ENCODE measurements around the gene COMMD4.

COMMD4 gene

DNA sequence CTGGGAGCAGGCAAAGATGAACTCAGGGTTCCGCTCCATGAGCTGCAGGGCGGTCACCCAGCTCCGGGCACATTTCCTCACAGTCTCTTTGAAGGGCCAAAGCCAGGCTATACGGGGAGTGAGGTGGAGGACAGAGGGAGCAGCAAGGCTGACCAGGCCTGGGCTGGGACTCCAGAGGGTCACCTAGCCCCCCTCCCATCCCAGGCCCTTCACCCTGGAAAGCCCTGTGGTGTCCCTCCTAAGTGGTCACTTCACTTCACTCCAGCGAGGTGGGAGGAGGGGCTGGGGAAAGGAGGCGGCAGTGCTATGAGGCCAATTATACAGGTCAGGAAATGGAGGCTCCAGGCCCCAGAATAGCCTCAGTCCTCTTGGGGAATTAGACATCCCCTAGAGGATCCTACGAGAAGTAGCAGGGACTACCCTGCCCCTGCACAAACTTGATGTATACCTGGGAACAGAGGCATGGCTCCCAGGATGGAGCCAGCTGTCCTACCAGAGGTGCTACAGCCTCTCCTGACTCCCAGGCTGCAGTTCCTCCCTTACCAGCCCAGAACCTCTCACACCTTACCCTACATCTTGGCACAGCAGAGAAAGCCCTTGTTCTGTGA lies 26.9 kb downstream of the COMMD4 start:
- DNase-seq (ENCODE audit: low read depth): no peak
- TF ChIP-seq, protein P1, sequence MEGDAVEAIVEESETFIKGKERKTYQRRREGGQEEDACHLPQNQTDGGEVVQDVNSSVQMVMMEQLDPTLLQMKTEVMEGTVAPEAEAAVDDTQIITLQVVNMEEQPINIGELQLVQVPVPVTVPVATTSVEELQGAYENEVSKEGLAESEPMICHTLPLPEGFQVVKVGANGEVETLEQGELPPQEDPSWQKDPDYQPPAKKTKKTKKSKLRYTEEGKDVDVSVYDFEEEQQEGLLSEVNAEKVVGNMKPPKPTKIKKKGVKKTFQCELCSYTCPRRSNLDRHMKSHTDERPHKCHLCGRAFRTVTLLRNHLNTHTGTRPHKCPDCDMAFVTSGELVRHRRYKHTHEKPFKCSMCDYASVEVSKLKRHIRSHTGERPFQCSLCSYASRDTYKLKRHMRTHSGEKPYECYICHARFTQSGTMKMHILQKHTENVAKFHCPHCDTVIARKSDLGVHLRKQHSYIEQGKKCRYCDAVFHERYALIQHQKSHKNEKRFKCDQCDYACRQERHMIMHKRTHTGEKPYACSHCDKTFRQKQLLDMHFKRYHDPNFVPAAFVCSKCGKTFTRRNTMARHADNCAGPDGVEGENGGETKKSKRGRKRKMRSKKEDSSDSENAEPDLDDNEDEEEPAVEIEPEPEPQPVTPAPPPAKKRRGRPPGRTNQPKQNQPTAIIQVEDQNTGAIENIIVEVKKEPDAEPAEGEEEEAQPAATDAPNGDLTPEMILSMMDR (conservative IDR thresholded peaks at IDR 0.05; ENCODE audit: control insufficient read depth, insufficient read depth, low read depth, low read length): no peak
- no peak overlapping the region for H3K4me3 ChIP-seq (ENCODE audit: control insufficient read depth, low read depth, low read length)

DNA sequence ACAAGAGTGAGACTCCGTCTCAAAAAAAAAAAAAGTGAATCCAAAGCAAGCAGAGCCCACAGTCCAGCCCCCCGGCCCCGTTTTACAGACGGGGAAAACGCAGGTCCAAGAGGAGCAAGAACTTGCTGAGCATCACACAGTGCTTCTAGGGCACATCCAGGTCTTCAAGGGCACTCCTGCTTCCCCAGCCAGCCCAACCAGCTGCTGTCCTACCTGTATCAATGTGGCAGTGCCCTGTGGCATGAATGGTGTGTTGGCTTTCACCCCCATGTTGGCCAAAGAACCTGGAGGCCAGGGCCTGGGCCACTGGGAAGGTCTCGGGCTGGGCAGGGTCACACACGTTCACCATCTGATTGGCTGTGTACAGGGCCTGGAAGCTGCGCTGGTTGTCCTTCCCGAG lies 27.9 kb downstream of the COMMD4 start:
- no peak overlapping the region for H3K4me3 ChIP-seq (ENCODE audit: control insufficient read depth, low read depth, low read length)
- TF ChIP-seq, protein P1 (conservative IDR thresholded peaks at IDR 0.05; ENCODE audit: control insufficient read depth, insufficient read depth, low read depth, low read length): no peak
- no peak for DNase-seq (ENCODE audit: low read depth)

DNA sequence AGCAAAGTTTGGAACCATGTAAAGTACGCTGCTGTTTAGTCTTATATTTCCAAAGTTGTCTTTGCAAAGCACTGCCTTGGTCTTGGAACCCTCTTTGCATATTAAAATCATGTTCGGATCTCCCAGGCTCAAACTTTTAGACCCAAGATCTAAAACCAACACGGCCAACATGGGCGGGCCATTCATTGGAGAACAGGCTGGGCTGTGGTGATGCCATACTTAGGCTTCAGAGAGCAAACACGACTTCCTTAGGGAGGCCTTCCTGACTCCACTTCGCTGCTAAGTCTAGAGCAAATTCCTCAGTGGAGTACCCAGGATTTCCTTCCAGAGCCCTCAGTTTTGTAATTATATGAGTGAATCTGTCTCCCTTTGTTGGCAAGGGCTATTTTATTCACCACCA lies 29.0 kb downstream of the COMMD4 start:
- TF ChIP-seq, protein P1 (conservative IDR thresholded peaks at IDR 0.05; ENCODE audit: control insufficient read depth, insufficient read depth, low read depth, low read length): no peak
- no peak for DNase-seq (ENCODE audit: low read depth)
- no peak overlapping the region for H3K4me3 ChIP-seq (ENCODE audit: control insufficient read depth, low read depth, low read length)

DNA sequence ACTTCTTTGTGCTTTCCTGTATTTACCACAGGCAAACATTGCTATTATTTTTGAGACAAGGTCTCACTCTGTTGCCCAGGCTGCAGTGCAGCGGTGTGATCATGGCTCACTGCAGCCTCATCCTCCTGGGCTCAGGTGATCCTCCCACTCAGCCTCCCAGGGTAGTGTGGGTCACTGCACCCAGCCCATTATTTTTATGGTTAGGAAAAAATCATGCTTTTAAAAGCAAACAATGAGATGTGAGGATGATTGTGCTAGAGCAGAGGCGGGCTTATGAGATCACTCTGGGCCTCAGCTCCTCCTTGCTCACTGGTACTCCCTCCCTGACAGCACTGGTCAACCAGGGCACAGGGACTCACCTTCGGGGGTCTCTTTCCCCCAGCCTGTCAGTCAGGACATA lies 30.3 kb downstream of the COMMD4 start:
- TF ChIP-seq, protein P1 (conservative IDR thresholded peaks at IDR 0.05; ENCODE audit: control insufficient read depth, insufficient read depth, low read depth, low read length): no peak
- H3K4me3 ChIP-seq (ENCODE audit: control insufficient read depth, low read depth, low read length): no peak overlapping the region
- DNase-seq (ENCODE audit: low read depth): no peak

DNA sequence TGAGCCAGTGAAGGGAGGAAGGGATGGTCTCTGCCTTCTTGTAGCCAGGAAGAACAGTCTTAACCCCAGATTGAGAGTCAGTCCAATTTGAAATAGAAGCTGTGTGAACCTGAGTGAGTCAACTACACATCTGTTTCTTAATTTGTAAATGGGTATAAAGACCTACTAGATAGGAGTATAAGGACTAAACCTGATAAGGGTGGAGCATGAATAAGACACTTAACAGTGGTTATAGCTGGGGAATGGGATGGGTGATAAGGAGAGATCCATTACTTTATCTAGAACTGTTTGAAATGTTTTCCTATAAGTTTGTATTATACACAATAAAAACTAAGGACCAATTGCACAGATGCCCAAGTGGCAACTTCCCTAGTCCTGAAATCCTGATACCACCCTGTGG lies 31.1 kb downstream of the COMMD4 start:
- TF ChIP-seq, protein P1 (conservative IDR thresholded peaks at IDR 0.05; ENCODE audit: control insufficient read depth, insufficient read depth, low read depth, low read length): no peak
- no peak overlapping the region for H3K4me3 ChIP-seq (ENCODE audit: control insufficient read depth, low read depth, low read length)
- DNase-seq (ENCODE audit: low read depth): no peak

DNA sequence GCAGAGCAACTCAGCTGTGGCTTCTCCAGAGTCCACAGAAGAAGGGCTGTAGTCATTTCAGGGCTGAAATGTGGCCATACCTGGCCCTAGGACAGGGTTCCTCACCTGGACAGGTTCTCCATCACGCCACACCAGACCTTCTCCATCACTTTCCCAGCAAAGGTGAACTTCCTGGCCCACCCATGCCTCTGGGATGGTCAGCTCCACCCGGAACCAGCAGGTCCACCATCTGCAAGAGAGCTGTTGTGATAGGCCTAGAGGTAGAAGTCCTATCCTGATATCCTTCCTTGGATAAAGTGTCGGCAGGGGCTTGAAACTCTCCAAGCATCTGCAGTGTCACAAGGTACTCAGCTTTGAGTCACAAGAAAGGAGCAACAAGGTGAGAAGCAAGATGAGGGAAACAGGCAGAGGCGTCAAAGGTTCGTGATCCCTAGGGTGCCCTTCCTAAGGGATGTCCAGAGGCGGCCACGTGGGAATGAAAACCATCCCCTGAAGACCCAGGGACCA lies 31.6 kb downstream of the COMMD4 start:
- TF ChIP-seq, protein P1 (conservative IDR thresholded peaks at IDR 0.05; ENCODE audit: control insufficient read depth, insufficient read depth, low read depth, low read length): no peak
- H3K4me3 ChIP-seq (ENCODE audit: control insufficient read depth, low read depth, low read length): peak overlapping the region; percentile 83
- DNase-seq (ENCODE audit: low read depth): no peak

Data from fibroblast of mammary gland (primary cell).